Measurements from ENCODE around the gene LIN7A.
"Not testable (repeated sequence)": the region's sequence is repeated elsewhere in the genome, so short reads cannot be mapped to it uniquely, and the experiment has no call there.

Gene LIN7A

GRCh38 chr12:80920006-80920405 is 17.7 kb downstream of the LIN7A start:
- DNase-seq (ENCODE audit: low read depth), result no peak

GRCh38 chr12:80917651-80918050 is 20.1 kb downstream of the LIN7A start:
- DNase-seq (ENCODE audit: low read depth), result no peak

- no peak for DNase-seq (ENCODE audit: low read depth)
Observed at GRCh38 chr12:80912901-80913770, 24.6 kb downstream of the LIN7A start.

GRCh38 chr12:80909370-80909769 is 28.4 kb downstream of the LIN7A start:
- no peak for DNase-seq (ENCODE audit: low read depth)

- no peak for DNase-seq (ENCODE audit: low read depth)
Observed at GRCh38 chr12:80902711-80903110, 35.0 kb downstream of the LIN7A start.

- DNase-seq (ENCODE audit: low read depth), result no peak
Observed at GRCh38 chr12:80901661-80902060, 36.1 kb downstream of the LIN7A start.

GRCh38 chr12:80895240-80895639 is 42.5 kb downstream of the LIN7A start:
- DNase-seq (ENCODE audit: low read depth), result no peak

DNA sequence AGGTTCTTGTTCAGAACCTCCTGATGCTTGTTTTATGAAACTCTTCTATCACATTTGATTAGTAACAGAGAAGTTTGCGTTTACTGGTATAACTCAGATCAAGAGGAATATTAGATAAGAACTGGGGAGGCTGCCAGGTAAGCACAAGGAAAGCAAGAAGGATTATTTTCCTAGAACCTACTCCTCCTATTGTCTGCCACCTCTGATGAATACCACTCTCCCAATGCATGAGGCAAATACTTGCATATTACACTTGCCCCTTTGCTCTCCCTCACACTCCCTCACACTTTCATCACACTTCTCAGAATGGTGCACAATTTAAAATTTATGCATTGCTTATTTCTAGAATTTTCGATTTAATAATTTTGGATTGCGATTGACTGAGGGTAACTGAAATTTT is 43.6 kb downstream of the LIN7A start:
- DNase-seq (ENCODE audit: low read depth), result no peak

DNA sequence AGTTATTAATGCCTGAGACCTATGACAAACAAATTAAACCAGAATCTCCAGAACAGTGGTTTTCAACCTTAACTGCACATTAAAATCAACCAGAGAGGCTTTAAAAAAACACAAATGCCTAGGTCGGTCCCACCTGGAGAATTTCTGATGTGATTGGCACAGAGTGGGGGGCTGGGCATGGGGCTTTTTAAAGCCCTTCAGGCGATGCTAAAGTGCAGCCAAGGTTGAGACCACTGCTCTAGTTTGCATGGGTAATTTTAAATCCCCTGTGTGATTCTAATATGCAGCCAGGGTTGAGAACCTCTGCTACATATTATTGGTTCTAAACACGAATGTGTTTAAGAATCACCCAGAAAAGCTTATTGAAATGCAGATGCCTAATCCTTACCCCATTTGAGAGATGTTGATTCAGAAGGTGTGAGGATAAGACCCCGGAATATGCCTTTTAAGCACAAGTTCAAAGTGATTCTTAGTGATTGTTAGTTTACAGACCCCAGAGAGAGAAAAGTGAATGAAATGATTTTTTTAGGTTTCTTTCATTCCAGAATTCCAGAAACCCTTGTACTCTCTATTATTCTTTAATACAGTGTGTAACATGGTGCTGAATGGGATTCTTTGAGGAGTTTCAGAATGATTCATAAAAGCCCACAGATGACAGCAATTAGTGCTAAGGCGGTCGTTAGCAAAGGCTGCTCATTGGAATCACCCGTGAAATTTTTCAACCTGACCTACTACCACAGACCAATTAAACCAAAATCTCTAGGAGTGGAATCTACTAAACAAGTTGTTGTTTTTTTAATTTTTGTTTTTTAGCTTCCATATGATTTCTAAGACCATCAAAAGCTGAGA is 44.9 kb downstream of the LIN7A start:
- no peak for DNase-seq (ENCODE audit: low read depth)

DNA sequence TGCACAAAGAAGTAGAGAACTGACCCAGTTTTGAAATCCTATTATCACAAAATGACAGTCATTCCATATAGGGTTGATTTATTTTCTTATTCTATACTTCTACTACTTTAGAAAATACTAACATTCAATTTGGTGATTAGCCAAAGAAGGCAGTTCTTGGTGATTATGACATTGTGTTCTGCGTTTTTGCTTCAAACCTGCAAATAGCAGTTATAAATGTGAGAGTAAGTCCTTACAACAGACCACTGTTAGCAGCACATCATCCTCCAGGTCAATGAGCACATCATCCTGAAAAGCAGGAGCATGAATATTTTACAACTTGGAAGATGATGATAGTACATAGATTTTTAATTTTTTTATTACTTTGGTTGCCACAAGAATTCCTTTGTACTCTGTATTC is 53.1 kb downstream of the LIN7A start:
- no peak for DNase-seq (ENCODE audit: low read depth)

DNA sequence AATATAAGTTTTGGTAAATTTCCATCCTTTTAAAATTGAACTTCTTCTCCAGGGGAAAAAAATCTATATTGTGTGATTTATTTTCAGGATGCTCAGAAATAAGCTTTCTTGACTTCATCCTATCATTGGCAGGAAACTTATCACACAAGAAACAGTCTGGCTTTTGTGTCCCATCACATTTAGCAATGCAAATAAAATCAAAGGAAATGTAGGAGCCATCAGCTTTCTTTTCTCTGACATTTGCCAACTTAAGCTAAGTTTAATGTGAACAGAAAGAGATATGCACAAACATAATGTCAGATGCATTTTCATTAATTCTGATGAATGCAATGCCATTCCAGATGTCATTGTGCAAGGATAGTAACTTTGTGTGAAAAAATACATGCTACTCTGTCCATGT is 56.6 kb downstream of the LIN7A start:
- DNase-seq (ENCODE audit: low read depth), result no peak

- not testable (repeated sequence) for DNase-seq (ENCODE audit: low read depth)
Observed at GRCh38 chr12:80878452-80878851, 59.3 kb downstream of the LIN7A start.

GRCh38 chr12:80877721-80878265 is 59.9 kb downstream of the LIN7A start:
- peak; percentile 71 for DNase-seq (ENCODE audit: low read depth)

DNA sequence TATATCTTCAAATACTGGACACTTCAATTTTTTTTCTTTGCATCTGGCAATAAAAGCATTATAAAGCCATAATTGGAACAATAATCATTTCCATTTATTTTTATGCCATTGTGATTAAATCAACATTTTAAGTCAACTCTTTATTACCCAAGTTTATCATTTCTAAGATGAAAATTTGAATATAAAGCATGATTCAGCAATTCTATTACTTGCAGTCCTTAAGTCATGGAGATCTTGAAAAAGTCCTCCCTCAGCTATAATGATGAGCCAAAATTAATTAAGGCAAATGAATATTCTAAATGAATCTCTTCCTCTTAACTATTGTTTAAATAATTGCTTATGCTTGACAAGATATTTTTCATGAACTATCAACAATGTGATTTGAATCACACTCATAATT is 65.7 kb downstream of the LIN7A start:
- no peak for DNase-seq (ENCODE audit: low read depth)

GRCh38 chr12:80869264-80869663 is 68.5 kb downstream of the LIN7A start:
- DNase-seq (ENCODE audit: low read depth), result no peak

DNA sequence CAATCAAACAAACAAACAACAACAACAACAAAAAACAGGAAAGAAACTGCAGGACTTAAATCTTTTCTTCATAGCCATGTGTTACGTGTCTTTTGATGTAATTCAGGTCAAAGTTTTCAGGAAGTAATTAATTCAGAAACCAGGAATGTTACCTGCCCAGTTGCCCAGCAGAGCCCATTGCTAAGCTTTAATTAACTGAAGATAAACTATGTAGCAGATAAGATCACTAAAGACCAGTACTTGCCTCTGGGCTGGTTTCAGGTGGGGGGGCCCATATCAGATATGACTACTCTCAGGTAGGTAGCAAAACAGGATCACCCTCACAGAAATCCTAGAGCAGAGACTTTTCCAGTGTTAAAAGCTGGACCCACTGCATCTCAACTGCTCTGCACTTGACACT is 69.2 kb downstream of the LIN7A start:
- DNase-seq (ENCODE audit: low read depth), result no peak

GRCh38 chr12:80867941-80868340 is 69.8 kb downstream of the LIN7A start:
- DNase-seq (ENCODE audit: low read depth), result no peak

- DNase-seq (ENCODE audit: low read depth), result no peak
Observed at GRCh38 chr12:80864046-80864735, 73.5 kb downstream of the LIN7A start.

DNA sequence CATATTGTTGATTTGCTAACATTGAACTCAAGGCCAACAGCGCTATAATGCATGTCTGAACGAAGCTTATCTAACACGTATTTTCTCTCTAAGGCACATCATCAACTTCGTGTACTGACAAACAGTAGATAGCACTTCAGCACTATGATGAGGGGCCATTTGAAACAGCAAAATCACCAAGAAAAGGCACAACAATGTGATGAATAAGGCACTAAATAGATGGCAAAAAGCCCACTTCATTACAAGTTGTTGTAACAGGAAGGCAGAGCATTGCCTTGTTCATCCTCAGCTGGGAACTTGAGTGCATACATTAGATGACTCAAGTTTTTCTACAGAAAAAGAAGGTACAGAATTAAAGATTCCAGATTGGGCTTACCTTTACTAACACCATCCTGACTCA is 75.2 kb downstream of the LIN7A start:
- DNase-seq (ENCODE audit: low read depth), result no peak

DNA sequence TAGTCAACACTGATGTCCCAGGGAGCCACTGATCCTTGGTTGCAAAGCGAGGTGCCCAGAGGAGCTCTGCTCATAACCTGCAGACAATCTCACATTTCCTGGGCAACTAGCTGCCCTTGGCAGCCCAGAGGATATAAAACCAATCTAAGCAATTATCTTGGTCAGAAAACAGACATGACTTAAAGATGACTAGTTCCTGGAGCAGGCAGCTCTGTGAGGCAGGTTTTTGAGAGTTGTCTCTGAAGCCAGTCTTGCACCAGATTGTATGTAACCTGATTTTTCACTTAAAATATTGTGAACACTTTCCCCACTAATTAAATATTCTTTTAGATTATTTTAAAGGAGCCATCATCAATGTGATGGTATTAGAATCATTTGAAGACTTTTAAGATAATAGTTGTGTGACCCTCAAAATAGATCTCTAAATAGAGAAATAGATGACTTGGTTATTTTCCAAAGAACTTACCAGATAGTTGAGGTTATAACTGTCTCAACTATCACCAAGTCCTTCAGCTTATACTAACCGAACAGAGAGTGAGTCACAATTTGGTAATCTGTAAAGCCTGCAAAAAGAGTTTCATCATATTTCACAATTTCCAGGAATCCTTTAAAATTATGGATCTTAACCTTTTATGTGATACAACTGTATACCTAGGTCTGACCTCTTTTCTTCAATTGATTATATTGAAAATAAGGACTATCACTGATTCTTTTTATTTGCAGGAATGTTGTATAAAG is 75.9 kb downstream of the LIN7A start:
- DNase-seq (ENCODE audit: low read depth), result peak; percentile 33

DNA sequence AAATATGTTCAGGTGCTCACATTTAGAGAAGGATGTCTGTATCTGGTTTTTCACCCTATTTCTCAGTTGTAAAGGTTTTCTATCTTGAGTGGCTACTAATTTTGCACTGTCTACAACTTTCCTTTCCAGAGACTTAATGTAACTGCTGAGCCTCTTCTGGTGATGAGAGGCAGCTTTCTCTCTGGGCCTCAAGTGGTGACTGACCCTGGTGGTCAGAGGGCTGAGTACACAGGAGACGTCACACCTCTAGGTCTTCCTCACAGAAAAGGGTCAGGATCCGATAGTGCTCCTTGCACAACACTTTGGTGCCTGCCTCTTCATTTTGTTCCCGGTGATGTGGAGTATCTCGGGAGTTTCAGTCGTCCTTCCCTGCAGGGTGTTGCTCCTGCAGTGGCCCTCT is 76.8 kb downstream of the LIN7A start:
- DNase-seq (ENCODE audit: low read depth), result no peak

GRCh38 chr12:80860206-80860605 is 77.5 kb downstream of the LIN7A start:
- DNase-seq (ENCODE audit: low read depth), result peak; percentile 31

All from stromal cell of bone marrow (primary cell).